ENCODE results near the gene CACNA1B. TPM values are rescaled to one million over a fixed set of nuclear protein-coding genes. Genes with fewer than 3 reads are reported as not detected.

The CACNA1B gene
- total RNA-seq, 1 donor from 2014 or later, result 0.84 TPM

- Histone ChIP-seq H3K4me3 (ENCODE audit: low read depth, low read length) (no peak overlapping the region), H3K27me3 (ENCODE audit: control insufficient read depth, insufficient read depth, low read length) (no peaks in the 10 kb centered on the region), H3K36me3 (ENCODE audit: control insufficient read depth, insufficient read depth, low read length) (no peaks in the 10 kb centered on the region)
- DNase-seq (ENCODE audit: low read depth), result no peak
- TF ChIP-seq, protein P1, sequence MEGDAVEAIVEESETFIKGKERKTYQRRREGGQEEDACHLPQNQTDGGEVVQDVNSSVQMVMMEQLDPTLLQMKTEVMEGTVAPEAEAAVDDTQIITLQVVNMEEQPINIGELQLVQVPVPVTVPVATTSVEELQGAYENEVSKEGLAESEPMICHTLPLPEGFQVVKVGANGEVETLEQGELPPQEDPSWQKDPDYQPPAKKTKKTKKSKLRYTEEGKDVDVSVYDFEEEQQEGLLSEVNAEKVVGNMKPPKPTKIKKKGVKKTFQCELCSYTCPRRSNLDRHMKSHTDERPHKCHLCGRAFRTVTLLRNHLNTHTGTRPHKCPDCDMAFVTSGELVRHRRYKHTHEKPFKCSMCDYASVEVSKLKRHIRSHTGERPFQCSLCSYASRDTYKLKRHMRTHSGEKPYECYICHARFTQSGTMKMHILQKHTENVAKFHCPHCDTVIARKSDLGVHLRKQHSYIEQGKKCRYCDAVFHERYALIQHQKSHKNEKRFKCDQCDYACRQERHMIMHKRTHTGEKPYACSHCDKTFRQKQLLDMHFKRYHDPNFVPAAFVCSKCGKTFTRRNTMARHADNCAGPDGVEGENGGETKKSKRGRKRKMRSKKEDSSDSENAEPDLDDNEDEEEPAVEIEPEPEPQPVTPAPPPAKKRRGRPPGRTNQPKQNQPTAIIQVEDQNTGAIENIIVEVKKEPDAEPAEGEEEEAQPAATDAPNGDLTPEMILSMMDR (IDR thresholded peaks at IDR 0.05; ENCODE audit: insufficient read depth, low read length, poor library complexity, severe bottlenecking), result no peak
Observed at GRCh38 chr9:137970686-137971476, 93.3 kb downstream of the CACNA1B start.

- DNase-seq (ENCODE audit: low read depth), result no peak
- no peak overlapping the region for H3K4me3 ChIP-seq (ENCODE audit: low read depth, low read length)
- no peaks in the 10 kb centered on the region for H3K27me3 ChIP-seq (ENCODE audit: control insufficient read depth, insufficient read depth, low read length)
- TF ChIP-seq, protein P1 (IDR thresholded peaks at IDR 0.05; ENCODE audit: insufficient read depth, low read length, poor library complexity, severe bottlenecking), result no peak
- no peaks in the 10 kb centered on the region for H3K36me3 ChIP-seq (ENCODE audit: control insufficient read depth, insufficient read depth, low read length)
Observed at GRCh38 chr9:137971477-137972138, 94.0 kb downstream of the CACNA1B start.

DNA sequence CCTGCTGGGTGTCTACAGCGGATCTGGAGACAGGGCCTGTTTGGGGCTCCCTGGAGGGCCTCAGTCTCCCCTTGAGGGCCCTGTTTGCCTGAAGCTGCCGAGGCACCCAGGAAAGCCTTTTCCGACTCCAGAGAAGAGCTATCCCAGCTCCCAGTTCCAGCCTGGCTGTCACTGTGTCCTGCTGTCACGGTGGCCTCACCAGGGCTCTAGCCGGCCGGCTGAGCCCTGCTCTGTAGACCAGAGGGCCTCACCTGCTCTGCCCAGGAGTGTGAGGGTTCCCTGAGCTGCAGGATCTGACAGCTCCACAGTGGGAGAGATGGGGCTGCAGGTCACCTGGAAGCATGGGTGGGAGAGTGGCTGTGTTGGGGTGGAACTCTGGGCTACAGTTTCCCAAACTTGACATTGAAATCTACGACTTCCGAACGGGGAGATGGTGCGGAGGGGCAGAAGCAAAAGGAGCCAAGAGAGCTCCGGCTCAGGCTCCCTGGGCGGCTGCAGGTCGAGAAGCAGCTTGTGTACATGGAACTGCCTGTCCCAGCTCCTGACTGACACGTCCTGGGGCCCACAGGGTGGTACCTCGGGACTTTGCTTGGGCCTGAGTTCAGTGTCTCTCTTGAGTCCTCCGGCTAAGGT is 94.9 kb downstream of the CACNA1B start:
- Histone ChIP-seq H3K27me3 (ENCODE audit: control insufficient read depth, insufficient read depth, low read length) (no peaks in the 10 kb centered on the region), H3K36me3 (ENCODE audit: control insufficient read depth, insufficient read depth, low read length) (no peaks in the 10 kb centered on the region), H3K4me3 (ENCODE audit: low read depth, low read length) (no peak overlapping the region)
- no peak for DNase-seq (ENCODE audit: low read depth)
- TF ChIP-seq, protein P1 (IDR thresholded peaks at IDR 0.05; ENCODE audit: insufficient read depth, low read length, poor library complexity, severe bottlenecking), result no peak

DNA sequence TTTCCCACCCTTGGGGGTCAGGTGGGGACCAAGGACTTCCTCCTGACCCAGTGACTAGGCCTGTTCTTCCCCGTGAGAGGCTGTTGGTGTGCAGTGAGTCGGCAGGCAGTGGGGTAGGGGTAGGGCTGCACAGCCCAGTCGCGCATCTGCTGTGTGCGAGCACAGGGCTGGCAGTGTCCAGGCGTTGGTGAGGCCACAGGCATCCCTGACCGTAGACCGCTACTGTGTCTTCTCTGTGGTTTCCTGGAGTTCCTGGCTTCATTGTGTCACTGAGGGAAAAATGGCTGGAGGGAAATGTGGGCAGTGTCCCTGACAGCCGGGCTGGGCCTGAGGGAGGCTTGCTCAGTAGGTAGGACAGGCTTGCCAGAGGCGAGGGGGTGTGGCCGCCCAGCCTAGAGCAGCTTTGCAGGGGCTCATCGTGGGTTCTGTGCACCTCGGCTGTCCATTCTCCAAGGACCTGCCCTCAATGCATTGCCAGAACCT is 95.4 kb downstream of the CACNA1B start:
- TF ChIP-seq, protein P1 (IDR thresholded peaks at IDR 0.05; ENCODE audit: insufficient read depth, low read length, poor library complexity, severe bottlenecking), result no peak
- Histone ChIP-seq H3K36me3 (ENCODE audit: control insufficient read depth, insufficient read depth, low read length) (no peaks in the 10 kb centered on the region), H3K4me3 (ENCODE audit: low read depth, low read length) (no peak overlapping the region), H3K27me3 (ENCODE audit: control insufficient read depth, insufficient read depth, low read length) (no peaks in the 10 kb centered on the region)
- no peak for DNase-seq (ENCODE audit: low read depth)

DNA sequence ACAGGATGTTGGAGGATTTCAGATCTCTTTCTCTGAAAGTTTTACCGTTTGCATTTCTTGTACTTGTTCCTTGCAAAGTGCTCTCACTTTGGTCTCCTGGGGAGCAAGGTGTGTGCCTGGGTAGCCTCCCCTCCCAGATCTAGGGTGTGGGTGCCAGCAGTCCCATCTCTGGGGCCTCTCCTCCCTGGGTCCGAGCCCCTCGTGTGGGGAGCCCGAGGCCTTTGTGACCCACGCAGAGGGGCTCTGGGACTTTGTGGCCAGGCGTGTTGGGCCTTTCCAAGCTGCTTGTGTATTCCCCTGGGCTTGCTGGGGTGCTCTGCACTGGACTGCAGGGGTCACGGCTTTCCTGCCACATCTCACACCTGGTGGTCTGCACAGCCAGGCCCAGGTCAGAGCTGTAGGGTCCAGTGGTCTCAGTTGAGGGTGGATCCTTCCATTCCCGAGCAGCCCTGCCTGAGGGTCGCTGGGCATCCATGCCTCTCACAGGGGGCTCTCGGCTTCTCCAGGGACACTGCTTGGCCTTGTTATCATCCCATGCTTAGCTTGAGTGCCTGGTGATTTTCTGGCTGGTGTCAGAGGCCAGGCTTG is 96.3 kb downstream of the CACNA1B start:
- Histone ChIP-seq H3K27me3 (ENCODE audit: control insufficient read depth, insufficient read depth, low read length) (no peaks in the 10 kb centered on the region), H3K36me3 (ENCODE audit: control insufficient read depth, insufficient read depth, low read length) (no peaks in the 10 kb centered on the region), H3K4me3 (ENCODE audit: low read depth, low read length) (no peak overlapping the region)
- TF ChIP-seq, protein P1 (IDR thresholded peaks at IDR 0.05; ENCODE audit: insufficient read depth, low read length, poor library complexity, severe bottlenecking), result no peak
- DNase-seq (ENCODE audit: low read depth), result no peak
